NCI-H1092 treated with DMSO at 0.1 percent for 48 hours (cell line): Measurements from ENCODE around the gene TEDC2.
A peak's percentile ranks its signal among the peaks of the same experiment; 100 is the strongest.

ENCODE experiments used
- DNase-seq: peaks from one replicate; lab custom pipeline; 2025; lab: John Stamatoyannopoulos, UW

Gene TEDC2

GRCh38 chr16:2465653-2466415 lies 5.9 kb downstream of the TEDC2 start:
- DNase-seq: no peak

- DNase-seq: no peak
Measured at GRCh38 chr16:2466667-2467527, 7.0 kb downstream of the TEDC2 start.

DNA sequence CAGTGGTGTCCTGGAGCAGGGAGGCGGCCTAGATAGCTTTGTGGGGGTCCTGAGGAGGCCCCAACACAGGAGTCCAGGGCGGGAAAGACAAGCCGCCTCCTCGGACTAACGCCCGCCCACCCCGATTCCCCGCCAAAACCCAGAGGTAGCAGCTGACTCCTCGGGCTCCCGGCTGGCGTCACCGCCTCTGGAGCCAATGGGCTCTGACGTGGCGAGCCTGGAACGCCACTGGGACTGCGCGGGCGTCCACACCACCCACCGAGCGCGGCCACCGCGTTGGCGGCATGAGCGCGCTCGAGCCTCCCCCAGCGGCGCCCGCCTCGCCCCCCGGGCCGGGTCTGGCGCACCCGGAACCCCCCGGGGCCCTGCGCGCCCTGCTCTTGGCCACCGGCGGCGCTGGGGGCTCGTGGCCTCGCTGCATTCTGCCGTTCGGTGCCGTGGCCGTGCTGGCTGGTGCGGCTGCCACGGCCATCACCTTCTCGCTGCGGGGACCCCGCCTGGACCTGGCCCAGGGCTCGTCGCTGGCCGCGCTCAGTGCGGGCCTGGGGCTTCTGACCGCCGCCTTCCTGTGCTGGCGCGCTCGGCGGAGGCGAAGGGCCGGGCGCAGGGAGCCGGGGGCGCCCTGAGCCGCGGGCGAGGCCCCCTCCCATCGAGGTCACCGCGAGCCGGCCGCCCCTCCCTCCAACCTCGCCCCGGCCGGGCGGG lies 7.8 kb downstream of the TEDC2 start:
- DNase-seq: peak; percentile 84

- DNase-seq: no peak
Measured at GRCh38 chr16:2468233-2468724, 8.4 kb downstream of the TEDC2 start.

DNA sequence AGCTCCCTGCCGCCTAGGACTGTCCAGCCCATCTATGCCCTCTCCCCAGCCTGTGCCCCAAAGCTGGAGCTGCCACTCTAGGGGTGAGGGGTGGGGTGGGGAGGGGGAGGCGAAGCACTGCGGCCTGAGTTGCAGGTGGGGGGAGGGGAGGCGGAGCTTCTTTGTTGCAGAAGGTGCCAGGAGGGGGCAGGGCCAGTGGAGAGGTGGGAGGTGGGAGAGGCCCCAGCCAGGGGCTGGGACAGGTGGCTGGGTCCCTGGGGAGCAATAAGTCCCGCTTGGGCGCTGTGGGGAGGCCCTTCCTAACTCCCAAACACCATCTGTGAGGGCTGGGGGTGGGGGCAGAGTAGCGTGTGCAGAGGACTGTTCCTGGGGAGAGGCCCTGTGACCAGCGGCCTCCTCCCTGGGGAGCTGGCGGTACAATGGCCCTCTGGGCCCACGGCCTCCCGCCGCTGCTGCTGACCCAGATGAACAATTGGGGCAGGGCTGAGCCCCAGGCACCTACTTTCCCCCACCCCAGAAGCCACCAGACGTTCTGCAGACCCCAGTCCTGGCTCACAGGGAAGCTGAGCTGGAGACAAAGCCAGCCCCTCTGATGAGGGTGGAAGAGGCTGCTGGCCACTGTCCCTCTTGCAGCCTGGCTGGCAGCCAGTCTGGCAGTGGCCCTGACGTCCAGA lies 9.0 kb downstream of the TEDC2 start:
- DNase-seq: peak; percentile 96

DNA sequence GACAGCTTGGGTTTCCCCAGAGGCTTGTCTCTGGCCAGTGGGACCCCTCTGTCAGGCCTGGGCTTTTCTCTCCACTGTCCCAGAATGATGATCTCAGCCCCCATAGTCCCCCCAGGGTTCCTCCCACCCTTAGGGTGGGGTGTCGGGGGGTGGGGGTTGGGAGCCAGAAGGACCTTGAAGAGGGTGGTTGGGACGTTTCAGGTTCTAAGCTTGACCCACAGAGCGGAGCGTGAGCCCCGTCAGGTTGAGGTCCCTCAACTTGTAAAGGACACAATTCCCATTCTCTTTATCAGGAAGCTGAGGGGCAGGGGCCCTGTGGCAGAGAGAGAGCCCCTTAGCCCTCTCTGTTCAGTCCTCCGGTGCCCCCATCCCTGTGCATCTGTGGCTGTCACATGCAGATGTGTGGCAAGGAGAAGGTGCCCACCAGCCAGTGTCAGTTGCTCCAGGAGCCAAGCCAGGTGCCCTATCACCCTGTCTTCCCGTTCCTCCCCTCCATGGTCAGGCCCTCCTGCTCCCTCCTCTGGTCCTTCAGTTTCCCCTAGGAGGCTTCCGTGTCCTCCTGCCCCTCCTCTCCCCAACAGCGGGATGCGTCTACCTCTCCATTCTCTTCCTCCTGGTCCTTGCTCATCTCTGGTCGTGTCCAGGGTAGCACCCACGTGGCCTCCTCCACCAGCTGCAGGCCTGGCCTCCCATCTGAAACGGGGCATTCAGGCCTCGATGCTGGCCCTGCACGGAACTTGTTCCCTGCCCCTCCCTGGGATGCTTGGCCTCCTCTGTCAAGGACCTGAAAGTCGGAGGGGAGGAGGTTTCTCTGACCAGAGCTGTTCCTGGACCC lies 9.7 kb downstream of the TEDC2 start:
- peak; percentile 45 for DNase-seq

- DNase-seq: no peak
Measured at GRCh38 chr16:2470234-2470601, 10.3 kb downstream of the TEDC2 start.

- peak; percentile 93 for DNase-seq
Measured at GRCh38 chr16:2470603-2471015, 10.7 kb downstream of the TEDC2 start.

- DNase-seq: peak; percentile 93
Measured at GRCh38 chr16:2471016-2471652, 11.2 kb downstream of the TEDC2 start, which contains the start of gene NTN3. TSS of gene NTN3 (plus strand) at chr16:2471297. CDS start at chr16:2471702, 405 bp downstream.

GRCh38 chr16:2471653-2472487 lies 12.0 kb downstream of the TEDC2 start:
- no peak for DNase-seq

GRCh38 chr16:2472488-2472864 lies 12.6 kb downstream of the TEDC2 start:
- no peak for DNase-seq

- no peak for DNase-seq
Measured at GRCh38 chr16:2472885-2473445, 13.1 kb downstream of the TEDC2 start.

DNA sequence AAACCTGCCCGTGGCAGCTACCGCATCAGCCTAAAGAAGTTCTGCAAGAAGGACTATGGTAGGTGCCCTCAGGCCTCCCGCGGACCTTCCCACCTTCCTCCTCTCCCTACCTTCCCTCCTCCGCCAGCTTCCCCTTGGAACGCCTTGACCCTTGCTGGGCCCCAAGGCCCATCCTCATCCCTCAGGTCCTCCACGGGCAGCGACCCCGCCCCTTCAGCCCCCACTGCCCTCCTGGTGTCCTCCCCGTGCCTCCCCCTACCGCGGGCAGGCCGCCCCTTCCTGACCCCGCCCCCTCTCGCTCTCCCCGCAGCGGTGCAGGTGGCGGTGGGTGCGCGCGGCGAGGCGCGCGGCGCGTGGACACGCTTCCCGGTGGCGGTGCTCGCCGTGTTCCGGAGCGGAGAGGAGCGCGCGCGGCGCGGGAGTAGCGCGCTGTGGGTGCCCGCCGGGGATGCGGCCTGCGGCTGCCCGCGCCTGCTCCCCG lies 13.6 kb downstream of the TEDC2 start:
- peak; percentile 53 for DNase-seq

- peak; percentile 42 for DNase-seq
Measured at GRCh38 chr16:2473999-2474876, 14.3 kb downstream of the TEDC2 start.

- peak; percentile 65 for DNase-seq
Measured at GRCh38 chr16:2474877-2475412, 15.0 kb downstream of the TEDC2 start, which contains the start of gene TBC1D24. TSS of gene TBC1D24 (plus strand) at chr16:2475127. CDS start at chr16:2496149, 21,022 bp downstream.

DNA sequence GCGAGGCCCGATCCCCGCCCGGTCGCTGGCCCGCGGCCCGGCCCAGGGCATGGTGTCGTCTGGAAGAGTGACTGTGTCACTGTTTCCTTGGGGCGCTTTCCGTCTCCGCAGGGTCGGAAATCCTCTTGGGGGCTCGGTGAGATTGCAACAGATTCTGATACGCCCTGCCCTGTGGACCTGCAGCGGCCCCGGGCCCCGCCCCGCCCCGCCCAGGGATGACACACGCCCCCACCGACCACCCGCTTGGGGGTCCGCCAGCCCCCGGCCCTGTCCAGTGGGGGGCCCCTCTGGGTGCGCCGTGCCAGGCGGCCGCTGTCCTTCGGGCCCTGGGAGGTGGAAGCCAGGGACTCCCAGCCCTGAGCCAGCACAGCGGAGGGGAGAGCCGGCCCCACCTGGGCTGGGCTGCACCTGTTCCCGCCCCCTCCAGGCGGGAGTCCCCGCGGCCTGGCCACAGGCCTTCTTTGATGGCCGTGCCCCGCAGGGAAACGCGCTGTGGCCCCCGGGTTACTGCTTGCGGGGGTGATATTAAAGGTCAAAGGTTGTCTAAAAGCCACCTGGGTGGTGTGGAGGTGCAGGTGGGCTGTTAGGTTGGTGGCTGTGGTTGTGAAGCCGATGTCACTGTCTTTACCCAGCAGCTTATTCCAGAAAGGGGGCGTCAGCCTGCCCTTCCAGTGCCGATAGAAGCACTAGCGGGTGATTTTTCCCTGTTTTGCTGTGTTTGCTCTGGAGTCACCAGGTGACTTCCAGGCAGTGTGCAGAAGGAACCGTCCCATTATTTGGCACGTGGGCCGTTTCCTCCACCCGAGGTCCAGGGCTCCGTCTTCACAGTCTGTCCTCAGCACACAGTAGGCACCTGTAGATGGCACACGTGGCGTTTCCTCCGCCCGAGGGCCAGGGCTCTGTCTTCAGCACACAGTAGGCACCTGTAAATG lies 15.8 kb downstream of the TEDC2 start:
- DNase-seq: no peak
